Adrenal gland (tissue), 5 donors: ENCODE data around the gene IMP4.

Experiments used
- POLR2A ChIP-seq, 2 donors: fragments of 450-650 bp; IDR thresholded peaks; one replicate each; pipeline ENCODE4 v1.6.1; 2017; ENCODE audit warnings: antibody characterized with exemption in 2 of 2, mild to moderate bottlenecking in 2 of 2, moderate library complexity in 1 of 2
- TF ChIP-seq, protein P1 (sequence below), 6 experiments: fragments of 450-650 bp in 4 of 6; fragments of 200-600 bp in 2 of 6; sonication (generic) in 1 of 6; IDR thresholded peaks; 1 replicate in 5 of 6; 2 replicates in 1 of 6; pipeline versions ENCODE4 v1.5.1 to v1.8.0; 2016 to 2021; ENCODE audit warnings: antibody characterized with exemption in 6 of 6, mild to moderate bottlenecking in 2 of 6, moderate library complexity in 1 of 6
- donor health status: DM: no; HTN: no; CAD: no.

DNA sequence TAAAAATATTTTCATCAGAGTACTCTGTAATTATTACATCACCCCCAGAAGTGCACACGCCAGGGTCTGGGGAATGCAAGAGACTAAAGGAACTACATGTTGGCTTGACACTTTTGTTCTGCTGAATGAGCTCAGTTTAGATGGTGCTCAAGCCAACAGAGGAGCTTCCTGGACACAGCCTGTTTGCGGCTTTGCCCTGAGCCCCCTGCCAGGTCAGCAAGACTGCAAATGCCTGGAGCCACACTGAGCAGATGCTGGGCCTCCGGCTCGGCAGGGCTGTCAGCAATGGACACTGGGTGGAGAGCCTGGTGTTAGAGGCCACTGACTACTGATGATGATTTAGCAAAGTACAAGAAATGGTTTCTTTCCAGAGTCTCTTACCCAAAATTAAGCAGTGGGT lies 45.1 kb downstream of the IMP4 start:
- TF ChIP-seq, protein P1, sequence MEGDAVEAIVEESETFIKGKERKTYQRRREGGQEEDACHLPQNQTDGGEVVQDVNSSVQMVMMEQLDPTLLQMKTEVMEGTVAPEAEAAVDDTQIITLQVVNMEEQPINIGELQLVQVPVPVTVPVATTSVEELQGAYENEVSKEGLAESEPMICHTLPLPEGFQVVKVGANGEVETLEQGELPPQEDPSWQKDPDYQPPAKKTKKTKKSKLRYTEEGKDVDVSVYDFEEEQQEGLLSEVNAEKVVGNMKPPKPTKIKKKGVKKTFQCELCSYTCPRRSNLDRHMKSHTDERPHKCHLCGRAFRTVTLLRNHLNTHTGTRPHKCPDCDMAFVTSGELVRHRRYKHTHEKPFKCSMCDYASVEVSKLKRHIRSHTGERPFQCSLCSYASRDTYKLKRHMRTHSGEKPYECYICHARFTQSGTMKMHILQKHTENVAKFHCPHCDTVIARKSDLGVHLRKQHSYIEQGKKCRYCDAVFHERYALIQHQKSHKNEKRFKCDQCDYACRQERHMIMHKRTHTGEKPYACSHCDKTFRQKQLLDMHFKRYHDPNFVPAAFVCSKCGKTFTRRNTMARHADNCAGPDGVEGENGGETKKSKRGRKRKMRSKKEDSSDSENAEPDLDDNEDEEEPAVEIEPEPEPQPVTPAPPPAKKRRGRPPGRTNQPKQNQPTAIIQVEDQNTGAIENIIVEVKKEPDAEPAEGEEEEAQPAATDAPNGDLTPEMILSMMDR (IDR thresholded peaks at IDR 0.05) = no peak
- no peak for TF ChIP-seq POLR2A (IDR thresholded peaks at IDR 0.05)
